ENCODE data around the gene BYSL. TPM values are rescaled to one million over a fixed set of nuclear protein-coding genes. Genes with fewer than 3 reads are reported as not detected.

The BYSL gene, protein sequence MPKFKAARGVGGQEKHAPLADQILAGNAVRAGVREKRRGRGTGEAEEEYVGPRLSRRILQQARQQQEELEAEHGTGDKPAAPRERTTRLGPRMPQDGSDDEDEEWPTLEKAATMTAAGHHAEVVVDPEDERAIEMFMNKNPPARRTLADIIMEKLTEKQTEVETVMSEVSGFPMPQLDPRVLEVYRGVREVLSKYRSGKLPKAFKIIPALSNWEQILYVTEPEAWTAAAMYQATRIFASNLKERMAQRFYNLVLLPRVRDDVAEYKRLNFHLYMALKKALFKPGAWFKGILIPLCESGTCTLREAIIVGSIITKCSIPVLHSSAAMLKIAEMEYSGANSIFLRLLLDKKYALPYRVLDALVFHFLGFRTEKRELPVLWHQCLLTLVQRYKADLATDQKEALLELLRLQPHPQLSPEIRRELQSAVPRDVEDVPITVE
- 16.0 TPM for total RNA-seq

DNA sequence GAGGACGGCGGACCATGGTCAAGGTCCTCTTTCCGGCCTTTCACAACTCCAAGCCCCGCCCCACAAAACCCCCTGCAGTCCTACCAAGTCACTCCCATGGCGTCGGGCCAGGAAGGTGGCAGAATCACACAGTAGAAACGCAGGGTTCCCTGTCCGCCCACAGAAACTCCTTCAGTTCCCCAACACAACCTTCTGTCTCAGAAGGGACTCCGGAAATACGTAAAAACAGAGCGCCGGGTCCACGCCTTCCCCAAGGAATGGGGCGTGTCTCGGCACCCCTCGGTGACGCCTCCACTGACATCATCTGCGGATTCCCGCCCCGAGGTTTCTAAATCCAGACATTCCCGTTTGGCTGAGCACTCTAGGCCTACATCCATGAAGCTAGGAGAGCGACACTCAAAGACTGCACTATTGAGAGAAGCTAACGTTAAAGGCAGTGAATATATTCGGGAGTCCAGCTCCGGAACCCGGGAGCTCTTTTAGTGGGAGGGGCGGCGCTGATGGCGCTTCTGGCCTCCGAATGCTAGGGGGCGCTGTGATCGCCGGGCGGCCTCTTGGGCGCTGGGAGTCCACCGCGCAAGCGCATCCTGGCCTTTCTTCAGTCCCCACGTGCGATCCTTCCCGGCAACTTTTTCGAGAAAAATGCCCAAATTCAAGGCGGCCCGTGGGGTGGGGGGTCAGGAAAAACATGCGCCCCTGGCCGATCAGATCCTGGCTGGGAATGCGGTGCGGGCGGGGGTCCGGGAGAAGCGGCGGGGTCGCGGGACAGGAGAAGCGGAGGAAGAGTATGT lies at the start of gene BYSL, which contains the start of gene MED20:
TSS of gene BYSL (plus strand) at position 579 of the 791 bp plus-strand sequence. CDS start at position 643, 64 bp downstream.
TSS of gene MED20 (minus strand) at position 219 of the 791 bp plus-strand sequence. CDS start at position 98, 121 bp downstream.
- no peaks in the 10 kb centered on the region for H3K9me3 ChIP-seq
- intact Hi-C loops (cut with DNase I) = loop anchor here (2.0 kb wide), 1 partner anchor 134 kb away; the partner anchor contains the start of gene TOMM6
- peaks cover 49% of the 10 kb centered on the region for H3K4me1 ChIP-seq

DNA sequence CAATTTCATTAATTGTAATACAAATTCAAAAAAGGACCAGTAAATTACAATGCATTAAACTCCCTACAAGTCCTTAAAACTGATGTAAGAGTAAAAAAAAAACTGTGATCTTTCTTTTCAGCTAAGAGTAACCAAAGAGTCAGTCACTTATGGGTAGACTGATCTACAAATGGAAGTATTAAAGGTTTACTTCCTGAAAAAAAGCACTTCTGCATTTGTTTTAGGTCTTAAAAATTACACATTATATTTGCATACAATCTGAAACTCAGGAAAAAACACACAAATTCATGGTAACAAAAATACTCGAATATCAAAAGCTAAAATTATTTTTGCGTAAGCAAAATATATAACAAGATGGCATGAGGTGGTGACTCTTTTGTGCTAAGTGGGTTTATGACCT lies 49.6 kb upstream of the BYSL start:
- DNase-seq (ENCODE audit: extremely low spot score in 2 of 2) = no peak
- Histone ChIP-seq H3K9me3 (no peaks in the 10 kb centered on the region), H3K27me3 (no peaks in the 10 kb centered on the region), H3K4me3 (no peak overlapping the region), H3K36me3 (no peaks in the 10 kb centered on the region), H3K27ac (no peak overlapping the region), H3K4me1 (no peaks in the 10 kb centered on the region)
- intact Hi-C loops (cut with DNase I) = no loop called here
- no peak for TF ChIP-seq POLR2AphosphoS5 (IDR thresholded peaks at IDR 0.05; ENCODE audit: insufficient read depth in 1 of 2, low read depth in 1 of 2)
- no peak for TF ChIP-seq POLR2A (IDR thresholded peaks at IDR 0.05)
- TF ChIP-seq, protein P1, sequence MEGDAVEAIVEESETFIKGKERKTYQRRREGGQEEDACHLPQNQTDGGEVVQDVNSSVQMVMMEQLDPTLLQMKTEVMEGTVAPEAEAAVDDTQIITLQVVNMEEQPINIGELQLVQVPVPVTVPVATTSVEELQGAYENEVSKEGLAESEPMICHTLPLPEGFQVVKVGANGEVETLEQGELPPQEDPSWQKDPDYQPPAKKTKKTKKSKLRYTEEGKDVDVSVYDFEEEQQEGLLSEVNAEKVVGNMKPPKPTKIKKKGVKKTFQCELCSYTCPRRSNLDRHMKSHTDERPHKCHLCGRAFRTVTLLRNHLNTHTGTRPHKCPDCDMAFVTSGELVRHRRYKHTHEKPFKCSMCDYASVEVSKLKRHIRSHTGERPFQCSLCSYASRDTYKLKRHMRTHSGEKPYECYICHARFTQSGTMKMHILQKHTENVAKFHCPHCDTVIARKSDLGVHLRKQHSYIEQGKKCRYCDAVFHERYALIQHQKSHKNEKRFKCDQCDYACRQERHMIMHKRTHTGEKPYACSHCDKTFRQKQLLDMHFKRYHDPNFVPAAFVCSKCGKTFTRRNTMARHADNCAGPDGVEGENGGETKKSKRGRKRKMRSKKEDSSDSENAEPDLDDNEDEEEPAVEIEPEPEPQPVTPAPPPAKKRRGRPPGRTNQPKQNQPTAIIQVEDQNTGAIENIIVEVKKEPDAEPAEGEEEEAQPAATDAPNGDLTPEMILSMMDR (IDR thresholded peaks at IDR 0.05) = no peak

More for the DNA sequence above, at the start of gene BYSL, which contains the start of gene MED20:
- Histone ChIP-seq H3K4me3 (peak within 1 kb of the TSS; percentile 86 to 97), H3K27me3 (no peaks in the 10 kb centered on the region), H3K36me3 (peaks cover 0 to 4% of the 10 kb centered on the region in 2 donors), H3K27ac (peak within 1 kb of the TSS; percentile 90)
- TF ChIP-seq, protein P1 (IDR thresholded peaks at IDR 0.05) = peak; percentile 72 to 100 (median 95)
- TF ChIP-seq POLR2A (IDR thresholded peaks at IDR 0.05) = peak in 1 of 2 donors; percentile 63
- peak; percentile 90 to 97 for TF ChIP-seq POLR2AphosphoS5 (IDR thresholded peaks at IDR 0.05; ENCODE audit: insufficient read depth in 1 of 2, low read depth in 1 of 2)
- DNase-seq (ENCODE audit: extremely low spot score in 2 of 2) = peak in 1 of 2 donors; percentile 94

DNA sequence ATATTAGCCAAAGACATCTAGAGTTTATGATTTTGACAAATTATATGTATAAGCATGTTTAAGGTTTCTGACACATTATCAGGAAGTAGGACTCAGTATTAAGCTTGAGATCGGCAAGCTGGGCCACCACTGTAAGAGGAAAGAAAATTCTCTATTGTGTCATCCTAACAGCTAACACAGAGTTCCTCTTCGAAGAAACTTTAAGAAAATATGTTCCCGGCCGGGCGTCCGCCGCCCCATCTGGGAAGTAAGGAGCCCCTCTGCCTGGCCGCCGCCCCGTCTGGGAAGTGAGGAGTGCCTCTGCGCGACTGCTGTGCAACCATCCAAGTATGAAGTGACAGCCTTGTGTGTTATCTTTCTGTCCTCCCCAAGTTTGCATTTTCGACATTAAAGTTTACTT lies 49.2 kb upstream of the BYSL start:
- no peak overlapping the region for H3K4me3 ChIP-seq
- intact Hi-C loops (cut with DNase I) = no loop called here
- no peak for DNase-seq (ENCODE audit: extremely low spot score in 2 of 2)
- no peak for TF ChIP-seq POLR2AphosphoS5 (IDR thresholded peaks at IDR 0.05; ENCODE audit: insufficient read depth in 1 of 2, low read depth in 1 of 2)
- no peaks in the 10 kb centered on the region for H3K36me3 ChIP-seq
- no peak overlapping the region for H3K27ac ChIP-seq
- H3K27me3 ChIP-seq = no peaks in the 10 kb centered on the region
- H3K4me1 ChIP-seq = no peaks in the 10 kb centered on the region
- H3K9me3 ChIP-seq = no peaks in the 10 kb centered on the region

DNA sequence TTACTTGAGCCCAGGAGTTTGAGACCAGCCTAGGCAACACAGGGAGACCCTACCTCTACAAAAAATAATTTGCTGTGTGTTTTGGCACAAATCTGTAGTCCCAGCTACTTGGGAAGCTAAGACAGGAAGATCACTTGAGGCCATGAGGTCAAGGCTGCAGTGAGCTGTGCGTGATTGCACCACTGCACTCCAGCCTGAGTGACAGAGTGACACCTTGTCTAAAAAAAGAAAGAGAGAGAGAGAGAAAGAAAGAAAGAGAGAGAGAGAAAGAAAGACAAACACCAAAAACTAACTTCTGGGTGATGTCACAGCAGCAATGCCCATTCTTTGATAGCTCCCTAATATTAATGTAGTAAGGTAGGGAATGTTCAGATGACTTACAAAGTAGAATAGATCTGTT lies 46.6 kb upstream of the BYSL start:
- no peak overlapping the region for H3K4me3 ChIP-seq
- no peak overlapping the region for H3K27ac ChIP-seq
- H3K4me1 ChIP-seq = no peaks in the 10 kb centered on the region
- H3K9me3 ChIP-seq = no peaks in the 10 kb centered on the region
- no peak for DNase-seq (ENCODE audit: extremely low spot score in 2 of 2)
- TF ChIP-seq POLR2AphosphoS5 (IDR thresholded peaks at IDR 0.05; ENCODE audit: insufficient read depth in 1 of 2, low read depth in 1 of 2) (no peak), POLR2A (IDR thresholded peaks at IDR 0.05) (no peak)
- TF ChIP-seq, protein P1 (IDR thresholded peaks at IDR 0.05) = no peak
- H3K27me3 ChIP-seq = no peaks in the 10 kb centered on the region
- H3K36me3 ChIP-seq = no peaks in the 10 kb centered on the region
- intact Hi-C loops (cut with DNase I) = no loop called here

DNA sequence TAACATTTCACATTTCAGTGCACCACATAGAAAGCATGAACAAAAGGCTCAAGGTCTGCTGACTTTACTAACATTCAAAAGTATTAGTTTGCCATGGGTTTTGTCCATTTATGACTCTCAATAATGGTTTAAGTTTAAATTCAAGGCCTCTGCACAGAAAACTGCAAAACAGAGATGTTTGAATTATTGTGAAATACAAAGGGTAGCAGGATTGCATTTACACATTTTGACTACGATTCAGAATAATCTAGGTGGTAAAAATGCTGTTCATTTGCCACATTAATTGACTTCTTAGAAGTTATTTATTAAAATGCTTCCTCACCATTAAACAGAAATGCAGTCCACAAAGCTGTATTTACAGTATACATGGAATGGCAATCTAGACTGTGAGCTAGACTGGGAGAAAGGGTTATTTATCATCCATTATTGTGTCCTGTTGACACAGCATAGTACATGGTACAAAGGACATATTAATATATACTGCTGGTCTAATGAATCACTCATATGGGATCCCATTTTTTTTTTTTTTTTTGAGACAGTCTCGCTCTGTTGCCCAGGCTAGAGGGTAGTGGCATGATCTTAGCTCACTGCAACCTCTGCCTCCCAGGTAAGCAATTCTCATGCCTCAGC lies 44.1 kb upstream of the BYSL start:
- TF ChIP-seq, protein P1 (IDR thresholded peaks at IDR 0.05) = no peak
- TF ChIP-seq POLR2AphosphoS5 (IDR thresholded peaks at IDR 0.05; ENCODE audit: insufficient read depth in 1 of 2, low read depth in 1 of 2) (no peak), POLR2A (IDR thresholded peaks at IDR 0.05) (no peak)
- Histone ChIP-seq H3K27ac (no peak overlapping the region), H3K27me3 (no peaks in the 10 kb centered on the region), H3K9me3 (no peaks in the 10 kb centered on the region), H3K4me1 (no peaks in the 10 kb centered on the region), H3K36me3 (no peaks in the 10 kb centered on the region), H3K4me3 (no peak overlapping the region)
- DNase-seq (ENCODE audit: extremely low spot score in 2 of 2) = no peak
- intact Hi-C loops (cut with DNase I) = no loop called here
